Stimulated activated effector memory CD8-positive, alpha-beta T cell treated with anti-CD3 and anti-CD28 coated beads, Interleukin-12 subunit alpha, Interleukin-12 subunit beta, amount 100 ng/mL, for 72 hours (primary cell): ENCODE measurements around the gene OR52B6.
"Not testable (repeated sequence)": the region's sequence is repeated elsewhere in the genome, so short reads cannot be mapped to it uniquely, and the experiment has no call there.

Experiments used
- ATAC-seq: fragments of 150-1000 bp; cut with Tn5 transposase; 2 replicates; pipeline ENCODE4 v1.10.0; 2021
- DNase-seq, 2 donors: peaks; one replicate each; pipeline ENCODE4 v3.0.0; 2021 to 2022; ENCODE audit warnings: low spot score in 2 of 2
- H3K27ac Mint-ChIP-seq: one replicate; pipeline ENCODE4 v1.8.0; 2022; ENCODE audit warnings: mild to moderate bottlenecking, mixed read lengths
- H3K36me3 Mint-ChIP-seq: one replicate; pipeline ENCODE4 v1.8.0; 2022; ENCODE audit warnings: mild to moderate bottlenecking, mixed read lengths
- H3K4me1 Mint-ChIP-seq: one replicate; pipeline ENCODE4 v1.8.0; 2022; ENCODE audit warnings: mixed read lengths
- H3K4me3 Mint-ChIP-seq: one replicate; pipeline ENCODE4 v1.8.0; 2022; ENCODE audit warnings: mild to moderate bottlenecking, mixed read lengths
- H3K9me3 Mint-ChIP-seq: one replicate; pipeline ENCODE4 v1.8.0; 2022; ENCODE audit warnings: mixed read lengths

Gene OR52B6

DNA sequence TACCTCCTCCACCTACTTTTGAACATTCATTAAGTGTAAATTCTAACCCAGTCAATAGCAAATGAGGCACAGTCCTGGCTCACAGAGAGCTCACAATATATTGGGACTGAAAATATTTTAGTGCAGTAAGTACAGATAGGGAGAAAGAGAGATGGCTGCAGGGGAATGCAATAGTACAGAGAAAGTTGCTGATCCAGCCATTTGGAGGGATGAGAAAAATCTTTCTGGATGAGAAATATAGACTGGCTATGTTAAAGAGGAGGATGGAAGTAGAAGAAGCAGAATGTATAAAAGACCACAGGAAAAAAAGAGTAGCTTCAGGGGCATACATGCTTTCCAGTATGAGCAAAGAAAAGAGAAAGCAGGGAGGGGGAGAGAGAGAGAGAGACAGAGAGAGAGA is 3.6 kb upstream of the OR52B6 start:
- Mint-ChIP-seq H3K9me3 (no peaks in the 10 kb centered on the region), H3K36me3 (no peaks in the 10 kb centered on the region), H3K4me1 (no peaks in the 10 kb centered on the region), H3K4me3 (no peak overlapping the region), H3K27ac (no peak overlapping the region)
- ATAC-seq, result no peak
- no peak for DNase-seq

DNA sequence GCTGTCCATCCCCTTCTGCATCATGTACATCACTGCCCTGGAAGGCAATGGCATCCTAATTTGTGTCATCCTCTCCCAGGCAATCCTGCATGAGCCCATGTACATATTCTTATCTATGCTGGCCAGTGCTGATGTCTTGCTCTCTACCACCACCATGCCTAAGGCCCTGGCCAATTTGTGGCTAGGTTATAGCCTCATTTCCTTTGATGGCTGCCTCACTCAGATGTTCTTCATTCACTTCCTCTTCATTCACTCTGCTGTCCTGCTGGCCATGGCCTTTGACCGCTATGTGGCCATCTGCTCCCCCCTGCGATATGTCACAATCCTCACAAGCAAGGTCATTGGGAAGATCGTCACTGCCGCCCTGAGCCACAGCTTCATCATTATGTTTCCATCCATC is 337 bp downstream of the OR52B6 start:
- H3K4me3 Mint-ChIP-seq, result no peak overlapping the region
- H3K4me1 Mint-ChIP-seq, result no peaks in the 10 kb centered on the region
- ATAC-seq, result no peak
- H3K9me3 Mint-ChIP-seq, result peaks cover 3% of the 10 kb centered on the region
- no peak for DNase-seq
- no peaks in the 10 kb centered on the region for H3K36me3 Mint-ChIP-seq
- no peak overlapping the region for H3K27ac Mint-ChIP-seq

DNA sequence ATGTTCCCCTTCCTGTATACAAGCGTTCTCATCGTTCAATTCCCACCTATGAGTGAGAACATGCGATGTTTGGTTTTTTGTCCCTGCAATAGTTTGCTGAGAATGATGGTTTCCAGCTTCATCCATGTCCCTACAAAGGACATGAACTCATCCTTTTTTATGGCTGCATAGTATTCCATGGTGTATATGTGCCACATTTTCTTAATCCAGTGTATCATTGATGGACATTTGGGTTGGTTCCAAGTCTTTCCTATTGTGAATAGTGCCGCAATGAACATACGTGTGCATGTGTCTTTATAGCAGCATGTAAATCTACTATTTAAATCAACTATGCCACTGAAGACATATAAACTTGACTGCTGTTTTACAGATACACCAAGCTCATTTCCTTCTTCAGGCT is 3.8 kb downstream of the OR52B6 start:
- DNase-seq, ATAC-seq, H3K9me3 Mint-ChIP-seq, H3K36me3 Mint-ChIP-seq, H3K27ac Mint-ChIP-seq, H3K4me1 Mint-ChIP-seq, H3K4me3 Mint-ChIP-seq: not testable (repeated sequence)

DNA sequence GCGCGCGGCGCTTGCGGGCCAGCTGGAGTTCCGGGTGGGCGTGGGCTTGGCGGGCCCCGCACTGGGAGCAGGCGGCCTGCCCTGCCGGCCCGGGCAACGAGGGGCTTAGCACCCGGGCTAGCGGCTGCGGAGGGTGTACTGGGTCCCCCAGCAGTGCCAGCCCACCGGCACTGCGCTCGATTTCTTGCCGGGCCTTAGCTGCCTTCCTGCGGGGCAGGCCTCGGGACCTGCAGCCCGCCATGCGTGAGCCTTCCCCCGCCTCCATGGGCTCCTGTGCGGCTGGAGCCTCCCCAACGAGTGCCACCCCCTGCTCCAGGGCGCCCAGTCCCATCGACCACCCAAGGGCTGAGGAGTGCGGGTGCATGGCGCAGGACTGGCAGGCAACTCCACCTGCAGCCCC is 9.2 kb downstream of the OR52B6 start:
- H3K4me1 Mint-ChIP-seq, H3K27ac Mint-ChIP-seq, H3K4me3 Mint-ChIP-seq, ATAC-seq, H3K9me3 Mint-ChIP-seq, H3K36me3 Mint-ChIP-seq, DNase-seq: not testable (repeated sequence)

DNA sequence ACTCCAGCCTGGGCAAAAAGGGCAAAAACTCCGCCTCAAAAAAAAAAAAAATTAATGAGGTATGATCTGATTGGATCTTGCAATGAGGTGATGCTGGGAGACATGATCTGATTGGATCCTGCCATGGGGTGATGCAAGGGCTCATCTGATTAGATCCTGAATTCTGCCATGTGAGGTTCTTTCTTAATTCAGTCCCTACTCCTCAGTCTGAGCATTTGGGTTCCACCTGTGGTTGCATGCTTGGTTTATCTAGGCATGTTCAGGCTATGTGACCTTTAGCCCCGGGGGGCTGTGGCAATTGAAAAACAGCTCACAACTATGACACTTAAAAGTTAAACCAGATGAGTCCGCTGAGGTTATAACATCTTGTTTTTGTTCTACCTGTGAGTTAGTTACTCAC is 10.9 kb downstream of the OR52B6 start:
- Mint-ChIP-seq H3K9me3 (no peaks in the 10 kb centered on the region), H3K4me3 (no peak overlapping the region), H3K27ac (no peak overlapping the region), H3K4me1 (peaks cover 5% of the 10 kb centered on the region), H3K36me3 (no peaks in the 10 kb centered on the region)
- no peak for ATAC-seq
- DNase-seq, result no peak

DNA sequence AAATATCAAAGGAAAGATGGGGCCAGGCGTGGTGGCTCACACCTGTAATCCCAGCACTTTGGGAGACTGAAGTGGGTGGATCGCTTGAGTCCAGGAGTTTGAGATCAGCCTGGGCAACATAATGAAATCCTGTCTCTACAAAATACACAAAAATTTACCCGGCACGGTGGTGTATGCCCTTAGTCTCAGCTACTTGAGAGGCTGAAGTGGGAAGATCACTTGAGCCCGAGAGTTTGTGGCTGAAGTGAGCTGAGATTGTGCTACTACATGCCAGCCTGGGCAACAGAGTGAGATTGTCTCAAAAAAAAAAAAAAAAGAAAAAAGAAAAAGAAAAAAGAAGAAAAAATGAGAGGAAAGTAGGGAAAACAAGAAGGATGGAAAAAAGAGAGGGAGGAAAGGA is 11.9 kb downstream of the OR52B6 start:
- no peak for ATAC-seq
- Mint-ChIP-seq H3K9me3 (no peaks in the 10 kb centered on the region), H3K27ac (no peak overlapping the region), H3K4me3 (no peak overlapping the region), H3K4me1 (peaks cover 5% of the 10 kb centered on the region), H3K36me3 (no peaks in the 10 kb centered on the region)
- no peak for DNase-seq

DNA sequence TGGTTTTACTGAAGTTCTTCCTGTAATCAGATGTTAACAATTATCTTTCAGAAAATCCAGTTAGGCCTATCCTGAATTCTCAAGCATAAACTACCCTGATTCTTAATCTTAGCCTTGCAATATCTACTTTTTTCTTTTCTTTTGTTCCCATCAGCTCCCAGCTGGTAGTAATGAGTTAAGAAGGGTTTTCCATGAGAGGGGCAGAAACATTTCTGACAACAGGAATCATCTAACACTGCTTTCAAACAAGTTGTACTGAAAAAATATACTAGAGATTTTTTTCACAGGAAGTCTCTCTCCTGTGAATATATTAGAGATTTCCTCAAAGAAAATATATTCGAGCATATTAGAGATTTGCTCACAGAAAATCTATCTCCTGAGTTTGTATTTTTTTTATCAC is 12.5 kb downstream of the OR52B6 start:
- H3K4me3 Mint-ChIP-seq, result no peak overlapping the region
- H3K9me3 Mint-ChIP-seq, result no peaks in the 10 kb centered on the region
- H3K4me1 Mint-ChIP-seq, result peaks cover 5% of the 10 kb centered on the region
- DNase-seq (no peak), ATAC-seq (no peak)
- no peak overlapping the region for H3K27ac Mint-ChIP-seq
- H3K36me3 Mint-ChIP-seq, result no peaks in the 10 kb centered on the region

DNA sequence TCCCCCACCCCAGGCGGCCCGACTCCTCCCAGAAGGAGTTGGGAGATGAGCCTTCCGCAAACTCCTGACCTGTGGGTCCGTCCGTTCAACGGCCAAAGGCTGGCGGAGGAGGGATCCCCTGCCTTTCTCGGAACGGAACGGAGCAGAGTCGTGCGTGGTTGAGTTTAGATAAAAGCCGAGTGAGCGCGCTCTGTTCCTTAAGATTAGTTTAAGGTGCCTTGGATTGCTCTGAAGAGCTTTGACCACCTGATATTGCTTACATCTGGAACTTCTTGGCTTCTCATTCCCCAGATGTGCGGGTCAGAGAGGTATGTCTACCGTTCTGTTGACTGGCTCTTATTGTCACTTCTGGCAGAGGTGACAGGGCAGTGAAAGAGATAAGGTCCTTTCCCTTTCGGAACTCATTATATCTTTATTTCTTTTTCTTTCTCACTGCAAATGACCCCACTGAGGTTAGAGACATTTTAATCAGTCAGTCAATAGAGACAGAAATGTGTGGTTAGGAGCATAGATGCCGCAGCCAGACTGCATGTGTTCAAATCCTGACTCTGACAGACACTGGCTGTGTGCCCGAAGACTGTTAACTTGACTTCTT is 16.0 kb downstream of the OR52B6 start, which contains the start of gene TRIM6:
Gene TRIM6, plus strand, starts transcription at position 31 of the 595 bp plus-strand sequence. Its CDS starts 261 bp downstream, at position 292.
- ATAC-seq (peak; percentile 31), DNase-seq (no peak)
- H3K9me3 Mint-ChIP-seq, result no peaks in the 10 kb centered on the region
- peak within 1 kb of the TSS; percentile 59 for H3K4me3 Mint-ChIP-seq
- H3K36me3 Mint-ChIP-seq, result no peaks in the 10 kb centered on the region
- H3K27ac Mint-ChIP-seq, result peak within 1 kb of the TSS; percentile 43
- peaks cover 5% of the 10 kb centered on the region for H3K4me1 Mint-ChIP-seq

DNA sequence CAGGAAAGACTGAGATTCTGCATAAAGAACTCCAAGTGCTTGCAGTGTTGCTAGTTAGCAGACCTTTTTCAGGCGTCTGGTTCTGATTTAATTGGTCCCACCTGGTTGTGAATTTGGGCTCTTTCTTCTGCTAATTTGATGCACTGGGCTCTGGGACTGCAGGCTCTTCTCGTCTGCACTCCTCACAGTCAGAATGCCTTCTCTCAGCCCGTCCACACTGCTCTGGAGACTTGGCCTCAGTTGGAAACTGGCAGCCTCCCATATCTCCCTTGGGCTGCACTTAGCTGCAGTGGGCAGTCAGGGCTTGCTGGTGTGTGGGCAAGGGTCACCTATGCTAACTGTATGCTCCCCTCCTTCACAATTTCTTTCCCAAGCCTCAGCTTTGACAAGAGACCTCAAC is 17.3 kb downstream of the OR52B6 start:
- Mint-ChIP-seq H3K36me3 (no peaks in the 10 kb centered on the region), H3K27ac (no peak overlapping the region), H3K9me3 (no peaks in the 10 kb centered on the region), H3K4me1 (peaks cover 5% of the 10 kb centered on the region), H3K4me3 (no peak overlapping the region)
- DNase-seq (no peak), ATAC-seq (no peak)

DNA sequence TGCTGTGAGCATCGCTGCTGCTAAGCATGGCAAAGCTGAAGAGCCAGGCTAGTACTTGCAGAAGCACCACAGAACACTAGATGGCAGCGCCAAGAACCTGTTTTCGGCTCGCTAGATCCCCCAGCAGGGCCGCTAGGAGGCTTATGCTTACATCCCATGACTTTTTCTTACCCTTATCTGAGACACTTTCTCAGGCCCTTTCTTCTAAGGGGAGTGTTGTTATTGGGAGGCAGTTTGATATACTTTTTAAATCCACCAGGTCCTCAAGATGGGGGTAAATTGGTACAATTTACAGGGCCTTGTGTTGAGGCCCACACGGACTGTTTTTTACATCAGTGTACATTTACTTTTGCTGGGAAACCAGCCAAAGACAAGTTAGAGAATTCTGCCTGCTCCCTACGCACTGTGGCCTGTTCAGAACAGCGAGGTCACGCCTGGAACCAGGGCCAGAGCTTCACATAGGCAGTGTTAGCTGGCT is 19.7 kb downstream of the OR52B6 start:
- Mint-ChIP-seq H3K4me3 (no peak overlapping the region), H3K9me3 (no peaks in the 10 kb centered on the region), H3K27ac (no peak overlapping the region), H3K4me1 (peaks cover 5% of the 10 kb centered on the region), H3K36me3 (no peaks in the 10 kb centered on the region)
- DNase-seq, result peak; percentile 9 to 55
- ATAC-seq, result peak; percentile 84

DNA sequence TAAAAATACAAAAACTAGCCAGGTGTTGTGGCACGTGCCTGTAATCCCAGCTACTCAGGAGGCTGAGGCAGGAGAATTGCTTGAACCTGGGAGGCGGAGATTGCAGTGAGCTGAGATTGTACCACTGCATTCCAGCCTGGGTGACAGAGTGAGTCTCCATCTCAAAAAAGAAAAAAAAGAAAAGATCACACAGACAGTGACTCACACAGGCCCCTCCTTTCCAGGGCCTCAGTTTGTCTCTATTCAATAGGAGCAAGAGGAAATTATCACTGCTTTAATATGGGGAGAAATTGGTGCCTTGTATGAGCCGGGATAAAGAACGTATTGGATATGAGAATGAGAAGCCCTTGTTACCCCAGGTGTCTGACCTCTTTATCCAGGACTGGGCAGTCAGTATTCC is 22.1 kb downstream of the OR52B6 start:
- ATAC-seq, DNase-seq, H3K27ac Mint-ChIP-seq, H3K9me3 Mint-ChIP-seq, H3K36me3 Mint-ChIP-seq, H3K4me1 Mint-ChIP-seq, H3K4me3 Mint-ChIP-seq: not testable (repeated sequence)

DNA sequence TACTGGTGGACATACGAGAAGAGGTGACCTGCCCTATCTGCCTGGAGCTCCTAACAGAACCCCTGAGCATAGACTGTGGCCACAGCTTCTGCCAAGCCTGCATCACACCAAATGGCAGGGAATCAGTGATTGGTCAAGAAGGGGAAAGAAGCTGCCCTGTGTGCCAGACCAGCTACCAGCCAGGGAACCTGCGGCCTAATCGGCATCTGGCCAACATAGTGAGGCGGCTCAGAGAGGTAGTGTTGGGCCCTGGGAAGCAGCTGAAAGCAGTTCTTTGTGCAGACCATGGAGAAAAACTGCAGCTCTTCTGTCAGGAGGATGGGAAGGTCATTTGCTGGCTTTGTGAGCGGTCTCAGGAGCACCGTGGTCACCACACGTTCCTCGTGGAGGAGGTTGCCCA is 22.6 kb downstream of the OR52B6 start:
- ATAC-seq (no peak), DNase-seq (no peak)
- Mint-ChIP-seq H3K27ac (no peak overlapping the region), H3K4me3 (no peak overlapping the region), H3K36me3 (no peaks in the 10 kb centered on the region), H3K9me3 (no peaks in the 10 kb centered on the region), H3K4me1 (no peaks in the 10 kb centered on the region)

DNA sequence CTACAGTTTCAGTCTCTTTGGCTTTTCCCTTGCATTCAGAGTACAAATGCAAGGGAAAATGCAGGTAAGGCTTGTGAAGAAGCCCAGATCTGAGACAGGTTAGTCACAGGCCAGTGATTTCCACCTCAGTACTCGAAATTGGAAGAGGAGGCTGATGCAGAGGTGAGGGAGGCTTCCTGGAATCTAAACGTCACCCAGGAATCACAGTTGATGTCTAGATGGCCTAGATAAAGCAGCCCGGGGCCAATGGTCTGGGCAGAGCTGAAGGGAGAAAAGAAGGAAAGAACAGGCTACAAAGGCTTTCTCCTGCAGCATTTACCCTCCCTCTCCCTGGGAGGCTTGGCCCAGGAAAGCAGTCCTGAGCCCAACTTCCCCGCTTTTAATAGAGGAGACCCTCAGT is 24.2 kb downstream of the OR52B6 start:
- H3K36me3 Mint-ChIP-seq, result no peaks in the 10 kb centered on the region
- no peak for ATAC-seq
- H3K27ac Mint-ChIP-seq, result no peak overlapping the region
- DNase-seq, result no peak
- no peaks in the 10 kb centered on the region for H3K9me3 Mint-ChIP-seq
- no peaks in the 10 kb centered on the region for H3K4me1 Mint-ChIP-seq
- H3K4me3 Mint-ChIP-seq, result no peak overlapping the region

DNA sequence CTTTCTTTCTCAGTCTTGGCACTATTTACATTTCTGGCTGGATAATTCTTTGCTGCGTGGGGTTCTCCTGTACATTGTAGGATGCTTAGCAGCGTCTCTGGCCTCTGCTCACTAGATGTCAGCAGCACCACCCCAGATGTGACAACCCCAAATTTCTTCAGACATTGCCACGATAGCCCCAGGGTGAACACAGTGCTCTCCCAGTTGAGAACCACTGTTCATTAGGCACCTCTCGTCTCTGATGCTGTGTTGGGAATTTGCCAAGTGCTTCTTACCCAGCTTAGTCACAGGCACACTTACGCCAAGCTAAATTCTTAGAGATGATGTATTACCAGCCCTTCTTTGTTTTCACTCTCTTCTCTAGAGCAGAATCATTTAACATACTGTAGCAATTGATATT is 25.2 kb downstream of the OR52B6 start:
- Mint-ChIP-seq H3K4me1 (no peaks in the 10 kb centered on the region), H3K36me3 (no peaks in the 10 kb centered on the region), H3K27ac (no peak overlapping the region), H3K4me3 (no peak overlapping the region), H3K9me3 (no peaks in the 10 kb centered on the region)
- DNase-seq (no peak), ATAC-seq (no peak)

DNA sequence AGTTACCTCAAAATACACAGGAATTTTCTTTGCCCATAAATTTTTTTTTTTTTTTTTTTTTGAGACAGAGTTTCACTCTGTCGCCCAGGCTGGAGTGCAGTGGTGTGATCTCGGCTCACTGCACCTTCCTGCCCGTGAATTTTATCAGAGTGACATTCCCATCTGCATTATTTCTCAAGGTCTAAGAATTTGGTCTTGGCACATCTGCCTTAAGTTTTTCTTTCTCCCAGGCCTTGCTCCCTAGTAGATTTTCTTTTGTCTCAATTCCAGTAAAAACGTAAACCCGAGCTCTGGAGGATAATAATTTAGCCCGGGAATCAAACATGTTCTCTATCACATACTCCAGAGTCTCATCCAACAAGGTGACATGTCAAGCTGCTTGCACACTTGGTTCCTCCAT is 28.1 kb downstream of the OR52B6 start:
- Mint-ChIP-seq H3K4me3 (no peak overlapping the region), H3K4me1 (no peaks in the 10 kb centered on the region), H3K36me3 (no peaks in the 10 kb centered on the region), H3K27ac (no peak overlapping the region), H3K9me3 (no peaks in the 10 kb centered on the region)
- DNase-seq (no peak), ATAC-seq (no peak)

DNA sequence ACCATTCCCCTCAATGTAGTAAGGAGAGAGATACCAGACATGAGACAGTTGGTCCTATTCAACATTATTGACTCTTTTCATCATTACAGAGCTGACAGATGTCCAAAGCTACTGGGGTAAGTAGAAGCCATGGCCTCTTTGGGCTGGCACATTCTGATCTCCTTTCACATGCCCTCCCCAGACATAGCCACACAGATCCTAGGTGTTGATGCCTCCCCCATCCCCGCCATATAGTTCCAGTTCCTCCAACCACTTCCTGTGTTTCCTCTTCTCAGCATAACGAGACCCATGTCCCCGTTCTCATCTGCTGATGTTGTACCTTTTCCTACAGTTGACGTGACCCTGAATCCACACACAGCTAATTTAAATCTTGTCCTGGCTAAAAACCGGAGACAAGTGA is 29.8 kb downstream of the OR52B6 start:
- Mint-ChIP-seq H3K9me3 (no peaks in the 10 kb centered on the region), H3K4me1 (no peaks in the 10 kb centered on the region), H3K36me3 (no peaks in the 10 kb centered on the region), H3K27ac (no peak overlapping the region), H3K4me3 (no peak overlapping the region)
- DNase-seq, result peak in 1 of 2 donors; percentile 18
- no peak for ATAC-seq

DNA sequence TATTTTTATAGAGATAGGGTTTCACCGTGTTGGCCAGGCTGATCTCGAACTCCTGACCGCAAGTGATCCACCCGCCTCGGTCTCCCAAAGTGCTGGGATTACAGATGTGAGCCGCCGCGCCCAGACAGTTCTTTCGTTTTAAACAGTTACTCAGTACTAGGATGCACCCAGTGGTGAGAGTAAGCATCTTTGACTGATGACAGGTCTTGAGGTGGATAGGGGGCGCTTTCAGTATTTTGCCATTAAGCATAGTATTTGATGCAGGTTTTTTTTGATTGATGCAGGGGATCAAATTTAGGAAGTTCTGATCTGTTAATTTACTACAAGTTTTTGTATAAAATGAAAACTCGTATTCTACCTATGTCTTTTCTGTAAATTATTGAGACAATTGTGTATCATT is 30.9 kb downstream of the OR52B6 start:
- no peak for ATAC-seq
- H3K27ac Mint-ChIP-seq, result no peak overlapping the region
- H3K4me1 Mint-ChIP-seq, result no peaks in the 10 kb centered on the region
- peak in 1 of 2 donors; percentile 6 for DNase-seq
- no peaks in the 10 kb centered on the region for H3K9me3 Mint-ChIP-seq
- H3K36me3 Mint-ChIP-seq, result no peaks in the 10 kb centered on the region
- H3K4me3 Mint-ChIP-seq, result no peak overlapping the region
